ENCODE measurements around the gene MSH4.
"Not testable (repeated sequence)": the region's sequence is repeated elsewhere in the genome, so short reads cannot be mapped to it uniquely, and the experiment has no call there.

The MSH4 gene

DNA sequence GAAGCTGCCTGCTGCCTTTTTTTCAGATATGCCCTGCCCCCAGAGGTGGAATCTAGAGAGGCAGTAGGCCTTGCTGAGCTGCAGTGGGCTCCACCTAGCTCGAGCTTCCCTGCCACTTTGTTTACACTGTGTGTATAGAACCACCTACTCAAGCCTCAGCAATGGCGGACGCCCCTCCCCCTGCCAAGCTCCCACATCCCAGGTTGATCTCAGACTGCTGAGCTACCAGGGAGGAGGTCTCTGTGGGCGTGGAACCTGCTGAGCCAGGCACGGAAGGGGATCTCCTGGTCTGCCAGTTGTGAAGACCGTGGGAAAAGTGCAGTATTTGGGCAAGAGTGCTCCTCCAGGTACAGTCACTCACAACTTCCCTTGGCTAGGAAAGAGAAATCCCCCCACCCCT lies 65.1 kb downstream of the MSH4 start:
- no peaks in the 10 kb centered on the region for H3K4me1 ChIP-seq (ENCODE audit: control insufficient read depth, insufficient read depth, low read length)
- no peaks in the 10 kb centered on the region for H3K9me3 ChIP-seq (ENCODE audit: control insufficient read depth, low read length)
- H3K4me3 ChIP-seq (ENCODE audit: low read length), result no peak overlapping the region
- H3K9ac ChIP-seq (ENCODE audit: low read length), result no peak overlapping the region
- H3K27me3 ChIP-seq (ENCODE audit: control insufficient read depth, insufficient read depth, low read length), result no peaks in the 10 kb centered on the region
- H3K36me3 ChIP-seq (ENCODE audit: control insufficient read depth, insufficient read depth, low read length), result no peaks in the 10 kb centered on the region

- Histone ChIP-seq H3K9me3 (ENCODE audit: control insufficient read depth, low read length) (no peaks in the 10 kb centered on the region), H3K36me3 (ENCODE audit: control insufficient read depth, insufficient read depth, low read length) (no peaks in the 10 kb centered on the region), H3K4me3 (ENCODE audit: low read length) (no peak overlapping the region), H3K9ac (ENCODE audit: low read length) (no peak overlapping the region), H3K4me1 (ENCODE audit: control insufficient read depth, insufficient read depth, low read length) (no peaks in the 10 kb centered on the region), H3K27me3 (ENCODE audit: control insufficient read depth, insufficient read depth, low read length) (no peaks in the 10 kb centered on the region)
Observed at GRCh38 chr1:75870951-75871350, 74.3 kb downstream of the MSH4 start.

DNA sequence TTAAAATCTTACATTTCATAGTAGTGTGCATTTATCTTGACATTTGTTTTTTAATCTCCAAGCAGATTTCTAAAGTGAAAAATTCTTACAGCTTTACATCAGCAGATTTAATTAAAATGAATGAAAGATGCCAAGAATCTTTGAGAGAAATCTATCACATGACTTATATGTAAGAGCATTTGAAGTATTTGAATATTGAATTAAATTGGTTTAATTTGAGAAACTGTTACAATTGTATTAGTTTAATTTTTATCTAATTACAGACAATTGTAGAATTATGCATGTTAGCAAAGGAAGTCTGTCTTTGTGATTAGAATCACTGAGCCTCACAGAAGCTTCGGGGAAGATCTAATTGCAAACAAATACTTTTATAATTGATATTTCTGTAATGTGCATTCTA lies 83.3 kb downstream of the MSH4 start:
- no peaks in the 10 kb centered on the region for H3K27me3 ChIP-seq (ENCODE audit: control insufficient read depth, insufficient read depth, low read length)

DNA sequence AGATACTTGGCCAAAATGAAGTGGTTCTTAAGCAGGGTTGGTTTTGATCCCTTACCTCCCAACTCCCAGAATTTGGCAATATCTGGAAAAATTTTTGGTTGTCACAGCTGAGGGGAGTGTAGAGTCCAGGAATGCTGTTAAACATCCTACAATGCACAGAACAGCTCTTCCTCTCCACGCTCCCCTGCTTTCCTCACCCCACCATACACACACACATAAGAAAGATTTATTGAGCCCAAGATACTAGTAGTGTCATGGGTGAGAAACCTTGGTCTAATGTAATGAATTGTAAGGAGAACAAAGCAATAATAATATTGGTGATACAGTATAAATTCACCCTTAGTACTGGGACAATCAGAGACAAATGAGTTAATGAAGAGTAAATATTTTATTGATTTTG lies 87.8 kb downstream of the MSH4 start:
- Histone ChIP-seq H3K36me3 (ENCODE audit: control insufficient read depth, insufficient read depth, low read length) (no peaks in the 10 kb centered on the region), H3K9me3 (ENCODE audit: control insufficient read depth, low read length) (no peaks in the 10 kb centered on the region), H3K4me3 (ENCODE audit: low read length) (no peak overlapping the region), H3K27me3 (ENCODE audit: control insufficient read depth, insufficient read depth, low read length) (no peaks in the 10 kb centered on the region), H3K4me1 (ENCODE audit: control insufficient read depth, insufficient read depth, low read length) (no peaks in the 10 kb centered on the region), H3K9ac (ENCODE audit: low read length) (no peak overlapping the region)

More for the DNA sequence above, 83.3 kb downstream of the MSH4 start:
- H3K9me3 ChIP-seq (ENCODE audit: control insufficient read depth, low read length), result no peaks in the 10 kb centered on the region
- H3K4me1 ChIP-seq (ENCODE audit: control insufficient read depth, insufficient read depth, low read length), result no peaks in the 10 kb centered on the region
- no peaks in the 10 kb centered on the region for H3K36me3 ChIP-seq (ENCODE audit: control insufficient read depth, insufficient read depth, low read length)
- H3K4me3 ChIP-seq (ENCODE audit: low read length), result no peak overlapping the region
- no peak overlapping the region for H3K9ac ChIP-seq (ENCODE audit: low read length)

DNA sequence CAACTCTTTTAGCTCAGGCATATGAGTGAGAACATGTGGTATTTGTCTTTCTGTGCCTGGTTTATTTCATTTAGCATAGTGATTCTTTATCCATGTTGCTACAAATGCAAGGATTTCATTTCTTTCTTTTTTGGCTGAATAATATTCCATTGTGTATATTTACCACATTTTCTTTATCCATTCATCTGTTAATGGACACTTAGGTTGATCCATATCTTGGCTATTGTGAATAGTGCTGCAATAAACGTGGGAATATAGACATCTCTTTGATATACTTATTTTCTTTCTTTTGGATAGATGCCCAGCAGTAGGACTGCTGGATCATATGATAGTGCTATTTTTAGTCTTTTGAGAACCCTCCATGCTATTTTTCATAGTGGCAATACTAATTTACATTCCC lies 104.7 kb downstream of the MSH4 start:
- H3K36me3 ChIP-seq (ENCODE audit: control insufficient read depth, insufficient read depth, low read length), result no peaks in the 10 kb centered on the region
- no peak overlapping the region for H3K9ac ChIP-seq (ENCODE audit: low read length)
- H3K4me3 ChIP-seq (ENCODE audit: low read length), result no peak overlapping the region
- no peaks in the 10 kb centered on the region for H3K27me3 ChIP-seq (ENCODE audit: control insufficient read depth, insufficient read depth, low read length)
- H3K4me1 ChIP-seq (ENCODE audit: control insufficient read depth, insufficient read depth, low read length), result no peaks in the 10 kb centered on the region
- H3K9me3 ChIP-seq (ENCODE audit: control insufficient read depth, low read length), result no peaks in the 10 kb centered on the region

DNA sequence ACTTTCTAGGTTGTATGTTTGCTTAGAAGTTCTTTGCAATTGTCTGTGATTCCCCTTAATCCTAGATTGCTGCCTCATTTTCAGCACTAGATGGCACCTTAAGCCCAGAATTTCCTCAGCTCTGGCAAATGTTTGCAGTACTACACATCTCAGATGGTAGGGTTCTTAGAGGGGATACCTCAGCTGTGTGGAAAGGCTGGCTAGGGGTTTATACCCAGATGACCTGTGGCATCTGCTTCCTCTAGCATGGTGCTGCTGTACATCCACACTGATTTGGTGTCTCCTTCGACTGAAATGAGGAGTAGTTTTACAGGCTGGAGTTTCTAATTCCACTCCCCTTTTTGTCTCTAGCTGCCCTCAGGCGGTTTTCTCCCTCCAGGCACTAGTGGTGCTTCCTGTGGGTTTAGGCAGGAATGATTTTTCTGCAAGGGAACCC lies 112.1 kb downstream of the MSH4 start:
- Histone ChIP-seq H3K36me3 (ENCODE audit: control insufficient read depth, insufficient read depth, low read length) (no peaks in the 10 kb centered on the region), H3K4me3 (ENCODE audit: low read length) (no peak overlapping the region), H3K4me1 (ENCODE audit: control insufficient read depth, insufficient read depth, low read length) (no peaks in the 10 kb centered on the region), H3K9me3 (ENCODE audit: control insufficient read depth, low read length) (no peaks in the 10 kb centered on the region), H3K27me3 (ENCODE audit: control insufficient read depth, insufficient read depth, low read length) (no peaks in the 10 kb centered on the region), H3K9ac (ENCODE audit: low read length) (no peak overlapping the region)

DNA sequence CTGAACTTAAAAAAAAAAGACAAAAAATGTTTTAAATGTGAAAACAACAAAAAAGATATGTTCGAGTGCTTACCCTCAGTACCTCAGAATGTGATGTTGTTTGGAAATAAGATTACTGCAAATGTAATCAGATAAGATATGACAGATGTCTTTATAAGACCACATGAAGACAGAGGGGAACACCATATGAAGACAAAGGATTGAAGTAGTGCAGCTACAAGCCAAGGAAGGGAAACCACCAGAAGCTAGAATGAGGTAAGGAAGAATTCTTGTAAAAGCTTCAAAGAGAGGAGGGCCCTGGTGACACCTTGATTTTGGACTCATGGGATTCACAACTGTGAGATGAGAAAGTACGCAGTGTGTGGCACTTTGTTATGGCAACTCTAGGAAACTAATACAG lies 120.2 kb downstream of the MSH4 start:
- no peak overlapping the region for H3K9ac ChIP-seq (ENCODE audit: low read length)
- no peaks in the 10 kb centered on the region for H3K27me3 ChIP-seq (ENCODE audit: control insufficient read depth, insufficient read depth, low read length)

DNA sequence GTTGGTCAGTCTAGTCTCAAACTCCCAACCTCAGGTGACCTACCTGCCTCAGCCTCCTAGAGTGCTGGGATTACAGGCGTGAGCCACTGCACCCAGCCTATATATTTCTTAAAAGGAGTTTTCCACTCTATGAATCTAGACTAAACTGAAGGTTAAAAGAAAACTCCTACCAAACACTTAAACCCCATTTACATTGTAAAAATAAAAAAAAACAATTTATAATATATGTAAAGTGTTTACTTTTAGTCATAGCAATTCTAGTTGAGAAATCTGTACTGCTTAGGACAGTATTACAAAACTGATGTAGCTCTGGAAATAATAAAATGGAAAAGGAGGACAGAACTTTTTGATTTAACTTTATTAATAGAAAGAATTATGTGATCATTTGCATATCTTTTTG lies 126.0 kb downstream of the MSH4 start:
- Histone ChIP-seq H3K36me3 (ENCODE audit: control insufficient read depth, insufficient read depth, low read length) (no peaks in the 10 kb centered on the region), H3K4me3 (ENCODE audit: low read length) (no peak overlapping the region), H3K27me3 (ENCODE audit: control insufficient read depth, insufficient read depth, low read length) (no peaks in the 10 kb centered on the region), H3K4me1 (ENCODE audit: control insufficient read depth, insufficient read depth, low read length) (no peaks in the 10 kb centered on the region), H3K9me3 (ENCODE audit: control insufficient read depth, low read length) (no peaks in the 10 kb centered on the region), H3K9ac (ENCODE audit: low read length) (no peak overlapping the region)

More for the DNA sequence above, 120.2 kb downstream of the MSH4 start:
- H3K4me3 ChIP-seq (ENCODE audit: low read length), result no peak overlapping the region
- no peaks in the 10 kb centered on the region for H3K36me3 ChIP-seq (ENCODE audit: control insufficient read depth, insufficient read depth, low read length)
- no peaks in the 10 kb centered on the region for H3K4me1 ChIP-seq (ENCODE audit: control insufficient read depth, insufficient read depth, low read length)
- no peaks in the 10 kb centered on the region for H3K9me3 ChIP-seq (ENCODE audit: control insufficient read depth, low read length)

- Histone ChIP-seq H3K27me3 (ENCODE audit: control insufficient read depth, insufficient read depth, low read length) (no peaks in the 10 kb centered on the region), H3K4me3 (ENCODE audit: low read length) (no peak within 1 kb of the TSS), H3K9ac (ENCODE audit: low read length) (no peak within 1 kb of the TSS), H3K9me3 (ENCODE audit: control insufficient read depth, low read length) (no peaks in the 10 kb centered on the region), H3K4me1 (ENCODE audit: control insufficient read depth, insufficient read depth, low read length) (no peaks in the 10 kb centered on the region), H3K36me3 (ENCODE audit: control insufficient read depth, insufficient read depth, low read length) (no peaks in the 10 kb centered on the region)
Observed at GRCh38 chr1:75932304-75932703, 135.6 kb downstream of the MSH4 start, which contains the start of gene ASB17. ASB17 (minus strand) TSS chr1:75932404; CDS start chr1:75932291, 113 bp downstream.

GRCh38 chr1:75937034-75937433 lies 140.4 kb downstream of the MSH4 start:
- no peaks in the 10 kb centered on the region for H3K4me1 ChIP-seq (ENCODE audit: control insufficient read depth, insufficient read depth, low read length)
- no peaks in the 10 kb centered on the region for H3K9me3 ChIP-seq (ENCODE audit: control insufficient read depth, low read length)
- no peaks in the 10 kb centered on the region for H3K27me3 ChIP-seq (ENCODE audit: control insufficient read depth, insufficient read depth, low read length)
- H3K36me3 ChIP-seq (ENCODE audit: control insufficient read depth, insufficient read depth, low read length), result no peaks in the 10 kb centered on the region
- no peak overlapping the region for H3K4me3 ChIP-seq (ENCODE audit: low read length)
- H3K9ac ChIP-seq (ENCODE audit: low read length), result no peak overlapping the region

DNA sequence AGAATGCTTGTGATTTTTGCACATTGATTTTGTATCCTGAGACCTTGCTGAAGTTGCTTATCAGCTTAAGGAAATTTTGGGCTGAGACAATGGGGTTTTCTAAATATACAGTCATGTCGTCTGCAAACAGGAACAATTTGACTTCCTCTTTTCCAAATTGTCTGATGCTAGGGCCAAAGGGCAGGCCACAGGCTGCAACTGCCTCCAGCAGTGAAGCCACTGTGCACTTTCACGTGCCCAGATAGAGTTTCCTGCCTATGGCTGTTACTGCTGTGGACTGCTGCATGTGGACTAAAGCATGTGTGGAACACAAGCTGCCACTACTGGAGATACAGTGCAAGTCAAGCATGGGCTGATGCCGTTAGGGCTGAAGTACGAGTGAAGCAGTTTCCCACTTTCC lies 146.4 kb downstream of the MSH4 start:
- H3K9ac ChIP-seq (ENCODE audit: low read length); H3K27me3 ChIP-seq (ENCODE audit: control insufficient read depth, insufficient read depth, low read length); H3K4me1 ChIP-seq (ENCODE audit: control insufficient read depth, insufficient read depth, low read length); H3K36me3 ChIP-seq (ENCODE audit: control insufficient read depth, insufficient read depth, low read length); H3K9me3 ChIP-seq (ENCODE audit: control insufficient read depth, low read length); H3K4me3 ChIP-seq (ENCODE audit: low read length): not testable (repeated sequence)

DNA sequence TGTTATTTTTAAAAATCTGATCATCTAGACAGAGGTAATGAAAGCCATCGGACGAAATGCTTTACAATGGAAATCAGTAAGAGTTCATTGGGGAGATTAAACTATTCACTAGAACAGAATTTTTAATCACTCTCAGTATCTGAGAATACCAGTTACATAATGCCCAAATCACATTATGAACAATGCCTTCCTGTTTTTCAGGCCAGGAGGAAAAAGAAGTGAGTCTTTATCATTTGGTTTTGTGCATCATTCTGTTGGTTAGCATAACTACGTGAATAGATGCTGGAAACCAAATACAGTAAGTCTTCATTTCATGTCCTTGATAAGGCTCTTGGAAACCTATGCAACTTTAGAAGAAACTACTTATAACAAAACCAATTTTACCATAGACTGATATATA lies 153.5 kb downstream of the MSH4 start:
- Histone ChIP-seq H3K9ac (ENCODE audit: low read length) (no peak overlapping the region), H3K9me3 (ENCODE audit: control insufficient read depth, low read length) (no peaks in the 10 kb centered on the region), H3K4me1 (ENCODE audit: control insufficient read depth, insufficient read depth, low read length) (no peaks in the 10 kb centered on the region)

DNA sequence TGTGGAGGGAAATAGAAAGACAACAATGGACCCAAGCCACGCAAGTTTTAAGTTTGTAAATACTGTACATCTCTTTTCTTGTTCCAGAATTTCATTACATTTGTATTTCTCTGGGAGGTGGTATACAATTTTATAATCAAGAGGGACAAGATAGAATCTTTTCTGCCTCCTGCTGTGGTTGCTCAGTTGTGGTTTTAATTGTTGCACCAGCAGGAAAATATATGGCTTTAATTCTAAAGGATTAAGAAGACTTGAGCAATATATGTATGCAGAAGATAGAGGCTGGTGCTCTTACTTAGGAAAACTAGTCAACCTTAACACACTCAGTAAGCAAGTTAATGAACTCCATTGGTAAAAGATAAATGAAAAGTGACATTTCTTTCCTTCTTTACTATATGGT lies 155.3 kb downstream of the MSH4 start:
- Histone ChIP-seq H3K4me1 (ENCODE audit: control insufficient read depth, insufficient read depth, low read length) (no peaks in the 10 kb centered on the region), H3K27me3 (ENCODE audit: control insufficient read depth, insufficient read depth, low read length) (no peaks in the 10 kb centered on the region), H3K9me3 (ENCODE audit: control insufficient read depth, low read length) (no peaks in the 10 kb centered on the region), H3K4me3 (ENCODE audit: low read length) (no peak overlapping the region), H3K9ac (ENCODE audit: low read length) (no peak overlapping the region), H3K36me3 (ENCODE audit: control insufficient read depth, insufficient read depth, low read length) (no peaks in the 10 kb centered on the region)

More for the DNA sequence above, 153.5 kb downstream of the MSH4 start:
- H3K4me3 ChIP-seq (ENCODE audit: low read length), result no peak overlapping the region
- no peaks in the 10 kb centered on the region for H3K36me3 ChIP-seq (ENCODE audit: control insufficient read depth, insufficient read depth, low read length)
- no peaks in the 10 kb centered on the region for H3K27me3 ChIP-seq (ENCODE audit: control insufficient read depth, insufficient read depth, low read length)
